Inflammatory macrophage (primary cell): Measurements from ENCODE around the gene NPDC1.
A peak's percentile ranks its signal among the peaks of the same experiment; 100 is the strongest.

Experiments
- DNase-seq, 2 donors: peaks; one replicate each; pipeline ENCODE4 v3.0.0-alpha.2; 2020 to 2022

NPDC1 gene

DNA sequence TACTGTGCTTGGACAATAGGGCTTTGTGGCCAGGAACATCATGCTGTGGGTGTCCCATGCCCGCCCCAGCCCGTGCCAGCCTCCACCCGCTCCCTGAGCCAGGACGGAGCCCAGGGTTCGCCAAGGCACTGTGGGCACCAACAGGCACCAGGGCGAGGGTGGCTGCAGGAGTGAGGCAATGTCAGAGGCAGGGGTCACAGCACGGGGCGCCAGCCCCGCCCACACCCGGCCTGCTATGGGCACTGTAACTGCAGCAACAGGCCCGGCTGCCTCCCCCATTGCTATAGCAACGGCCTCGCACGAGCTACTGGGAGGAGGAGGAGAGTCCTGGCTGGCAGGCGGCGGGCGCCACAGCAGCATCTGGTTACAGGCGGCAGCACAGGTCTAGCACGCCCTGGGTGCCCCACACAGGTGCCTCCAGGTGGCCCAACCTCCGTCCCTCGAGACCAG is 20.4 kb downstream of the NPDC1 start:
- no peak for DNase-seq

DNA sequence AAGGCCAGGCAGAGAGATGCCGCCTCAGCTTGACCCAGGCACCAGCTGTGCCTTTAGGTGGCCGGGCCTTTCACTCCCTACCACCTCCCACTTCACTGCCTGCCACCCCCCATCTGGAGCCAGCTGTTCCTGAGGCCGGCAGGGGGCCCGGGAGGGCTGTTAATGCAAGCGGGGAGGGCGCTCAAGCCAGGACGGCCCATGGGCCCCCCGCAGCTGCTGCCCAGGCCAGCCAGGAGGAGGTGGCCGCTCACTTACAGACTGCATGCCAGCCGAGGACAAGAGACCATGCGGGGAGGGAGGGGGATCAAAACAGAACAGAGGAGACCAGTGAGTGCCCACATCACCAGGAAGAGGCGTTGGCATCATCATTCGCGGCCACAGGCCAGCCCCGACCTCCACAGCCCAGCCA is 22.4 kb downstream of the NPDC1 start:
- no peak for DNase-seq

DNA sequence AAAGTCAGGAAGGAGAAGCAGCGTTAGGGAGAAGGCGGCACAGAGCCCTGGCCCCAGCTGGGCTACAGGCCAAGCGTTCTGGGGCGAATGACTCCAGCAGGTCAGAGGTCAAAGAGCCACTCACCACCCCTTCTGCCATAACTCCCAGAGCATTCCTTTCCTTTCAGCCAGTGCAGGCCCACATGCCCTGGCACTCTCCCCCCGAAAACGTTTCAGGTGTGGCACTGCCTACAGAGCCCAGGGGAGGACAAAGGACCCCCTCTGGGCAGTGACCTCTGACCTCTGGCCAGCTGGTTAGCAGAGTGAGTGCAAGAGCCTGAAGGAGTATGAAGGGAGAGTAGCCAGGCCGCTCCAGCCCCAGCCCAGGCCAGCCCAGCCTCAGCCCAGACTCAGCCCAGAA is 22.8 kb downstream of the NPDC1 start:
- no peak for DNase-seq

DNA sequence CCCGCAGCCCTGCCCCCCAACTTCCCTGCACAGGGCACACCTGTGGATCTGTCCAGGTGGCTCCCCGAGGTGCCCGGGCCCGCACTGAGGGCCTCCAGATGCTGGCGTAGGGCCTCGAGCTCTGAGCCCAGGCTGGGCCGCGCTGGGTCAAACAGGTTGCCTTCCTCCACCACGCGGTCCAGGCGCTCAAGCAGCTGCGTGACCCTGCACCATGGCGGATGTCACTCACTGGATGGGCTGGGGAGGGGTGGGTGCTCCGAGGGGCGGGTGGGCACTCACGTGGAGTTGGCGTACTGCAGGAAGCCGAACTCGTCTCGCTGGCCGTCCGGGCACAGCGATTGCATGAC is 23.3 kb downstream of the NPDC1 start:
- no peak for DNase-seq

DNA sequence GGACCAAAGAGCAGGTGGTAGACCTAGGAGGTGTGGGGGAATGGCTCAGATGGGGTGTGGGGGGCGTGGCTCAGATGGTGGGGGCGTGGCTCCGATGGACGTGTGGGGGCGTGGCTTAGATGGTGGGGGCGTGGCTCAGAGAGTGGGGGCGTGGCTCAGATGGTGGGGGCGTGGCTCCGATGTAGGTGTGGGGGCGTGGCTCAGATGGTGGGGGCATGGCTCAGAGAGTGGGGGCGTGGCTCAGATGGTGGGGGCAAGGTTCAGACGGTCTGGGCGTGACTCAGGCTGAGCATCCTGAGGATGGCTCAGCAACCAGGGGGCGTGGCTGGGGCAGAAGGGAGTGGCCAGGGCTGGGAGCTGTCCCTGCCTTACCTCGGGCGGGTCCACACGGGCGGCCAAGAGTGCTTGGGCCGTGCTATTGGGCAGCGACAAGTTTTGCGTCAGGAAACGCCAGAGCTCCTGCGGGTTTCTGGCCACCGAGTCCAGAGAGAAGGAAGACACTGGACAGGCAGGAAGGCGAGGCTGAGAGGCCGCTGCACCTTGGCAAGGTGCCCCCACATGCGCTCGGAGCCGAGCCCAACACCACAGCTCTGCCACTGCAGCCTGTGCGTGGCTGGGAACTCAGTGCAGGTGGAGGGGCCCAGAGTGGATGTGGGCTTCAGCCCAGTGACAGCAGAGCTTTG is 23.9 kb downstream of the NPDC1 start:
- DNase-seq = peak; percentile 78 to 82

DNA sequence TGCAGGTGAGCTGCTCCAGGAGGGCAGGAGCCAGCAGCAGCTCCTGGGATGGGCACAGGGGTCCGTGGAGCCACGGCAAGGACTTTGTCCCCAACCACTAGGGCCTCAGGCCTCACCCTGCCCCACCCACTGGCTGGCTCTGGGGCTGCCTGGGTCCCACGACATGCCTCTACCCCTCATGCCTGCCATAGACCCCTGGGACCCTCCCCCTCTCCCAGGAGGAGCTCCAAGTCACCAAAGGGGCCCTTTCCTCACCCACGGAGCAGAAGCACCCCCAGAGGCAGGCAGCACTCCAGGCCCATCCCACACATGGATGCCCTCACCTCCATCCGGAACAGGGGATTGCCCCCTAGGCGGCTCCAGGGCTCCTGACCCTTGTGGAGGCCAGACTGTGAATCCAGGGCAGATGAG is 24.4 kb downstream of the NPDC1 start:
- DNase-seq = no peak

DNA sequence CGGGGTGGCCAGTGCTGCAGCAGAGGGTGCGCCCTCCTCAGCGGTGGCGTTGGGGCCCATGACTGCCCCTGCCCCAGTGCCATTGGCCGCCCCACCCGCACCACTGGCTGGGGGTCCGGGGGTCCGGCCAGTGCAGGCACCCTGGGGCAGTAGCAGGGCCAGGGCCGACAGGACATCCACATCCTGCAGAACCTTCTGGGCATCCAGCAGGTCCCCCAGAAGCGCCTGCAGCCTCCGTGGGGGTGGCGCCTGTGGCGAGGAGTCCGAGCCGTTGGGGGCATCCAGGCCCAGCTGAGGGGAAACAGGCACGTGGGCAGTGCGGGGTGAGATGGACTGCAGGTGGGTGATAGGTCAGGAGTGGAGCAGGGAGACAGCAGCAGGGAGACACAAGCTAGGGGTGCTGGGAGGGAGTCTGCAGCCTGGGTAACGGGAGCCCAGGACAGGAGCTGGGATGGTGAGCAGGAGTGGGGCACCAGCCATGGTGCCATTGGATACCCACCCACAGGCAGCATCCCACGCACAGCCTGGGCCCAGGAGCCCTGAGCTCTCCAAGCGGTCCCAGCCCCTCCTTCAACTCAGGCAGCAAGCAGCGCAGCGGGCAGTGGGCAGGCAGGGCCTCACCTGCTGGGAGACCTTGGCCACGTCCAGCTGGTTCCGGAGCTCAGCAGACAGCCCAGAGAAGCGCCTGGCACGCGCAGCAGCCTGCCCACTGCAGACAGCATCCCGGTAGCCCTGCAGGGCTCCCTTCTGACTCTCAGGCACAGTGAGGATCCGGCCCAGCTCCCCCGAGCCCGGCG is 25.0 kb downstream of the NPDC1 start:
- DNase-seq = no peak

DNA sequence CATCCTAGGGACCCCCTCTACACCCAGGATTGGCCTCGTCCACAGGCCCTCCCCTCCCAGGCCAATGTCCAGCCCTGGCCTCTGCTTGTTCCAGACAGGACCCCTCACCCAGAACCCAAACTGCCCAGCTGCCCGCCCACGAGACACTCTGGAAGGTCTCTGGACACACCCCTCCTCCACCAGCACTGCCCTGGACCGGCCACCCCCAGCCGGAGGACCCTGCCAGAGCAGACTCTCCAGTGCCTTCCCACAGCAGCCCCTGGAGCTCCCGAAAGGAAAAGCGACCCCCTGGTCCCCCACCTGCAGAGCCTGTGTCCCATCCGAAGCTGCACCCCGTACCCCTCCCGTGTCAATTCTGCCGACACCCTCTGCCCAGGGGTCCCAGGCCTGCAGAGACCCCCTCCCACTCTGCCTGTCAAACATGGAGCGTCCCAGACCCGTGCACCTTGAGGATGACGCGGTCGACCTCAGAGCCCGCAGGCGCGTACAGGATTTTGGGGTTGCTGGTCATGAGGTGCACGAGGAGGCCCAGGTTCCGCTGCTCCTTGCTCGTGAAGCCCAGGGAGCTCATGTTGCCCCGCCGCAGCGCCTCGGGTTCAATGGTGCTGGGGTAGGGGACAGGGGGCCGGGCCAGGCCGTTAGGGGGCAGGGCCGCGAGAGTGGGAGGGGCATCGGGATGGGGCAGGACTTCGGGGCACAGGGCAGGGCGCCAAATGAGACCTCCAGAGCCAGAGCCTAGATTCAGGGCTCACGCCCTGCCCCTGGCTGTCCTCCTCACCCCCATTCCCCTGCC is 25.9 kb downstream of the NPDC1 start:
- no peak for DNase-seq

DNA sequence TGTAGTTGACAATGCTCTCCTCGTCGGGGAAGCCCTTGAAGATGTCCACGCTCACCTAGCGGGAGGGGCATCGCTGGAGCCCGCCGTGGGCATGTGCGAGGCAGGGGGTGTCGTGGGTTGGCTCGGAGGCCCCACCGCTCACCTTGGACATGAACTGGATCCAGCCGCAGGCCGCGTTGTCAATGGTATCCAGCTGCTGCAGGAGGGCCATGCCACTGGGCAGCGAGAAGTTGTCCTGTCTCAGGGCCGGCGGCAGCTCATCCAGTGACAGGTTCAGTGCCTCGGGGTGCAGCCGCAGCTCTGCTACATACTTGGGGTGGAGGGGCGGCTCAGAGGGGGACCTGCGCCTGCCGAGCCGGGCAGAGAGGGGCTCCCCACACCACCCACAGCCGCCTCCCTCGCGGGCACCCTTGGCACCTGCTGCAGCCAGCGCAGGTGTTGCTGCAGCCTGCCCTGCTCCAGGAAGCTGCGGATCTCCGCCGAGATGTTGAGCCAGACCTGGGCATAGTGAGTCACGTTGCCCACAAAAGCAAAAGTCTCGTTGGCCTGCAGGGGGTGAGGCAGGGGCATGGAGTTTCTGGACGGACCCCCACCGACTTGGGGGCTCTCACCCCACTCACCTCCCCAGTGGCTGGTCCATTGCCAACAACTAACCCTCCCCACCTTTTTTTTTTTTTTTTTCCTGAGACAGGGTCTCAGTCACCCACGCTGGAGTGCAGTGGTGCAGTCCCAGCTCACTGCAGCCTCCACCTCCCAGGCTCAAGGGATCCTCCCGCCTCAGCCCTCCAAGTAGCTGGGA is 27.0 kb downstream of the NPDC1 start:
- no peak for DNase-seq

DNA sequence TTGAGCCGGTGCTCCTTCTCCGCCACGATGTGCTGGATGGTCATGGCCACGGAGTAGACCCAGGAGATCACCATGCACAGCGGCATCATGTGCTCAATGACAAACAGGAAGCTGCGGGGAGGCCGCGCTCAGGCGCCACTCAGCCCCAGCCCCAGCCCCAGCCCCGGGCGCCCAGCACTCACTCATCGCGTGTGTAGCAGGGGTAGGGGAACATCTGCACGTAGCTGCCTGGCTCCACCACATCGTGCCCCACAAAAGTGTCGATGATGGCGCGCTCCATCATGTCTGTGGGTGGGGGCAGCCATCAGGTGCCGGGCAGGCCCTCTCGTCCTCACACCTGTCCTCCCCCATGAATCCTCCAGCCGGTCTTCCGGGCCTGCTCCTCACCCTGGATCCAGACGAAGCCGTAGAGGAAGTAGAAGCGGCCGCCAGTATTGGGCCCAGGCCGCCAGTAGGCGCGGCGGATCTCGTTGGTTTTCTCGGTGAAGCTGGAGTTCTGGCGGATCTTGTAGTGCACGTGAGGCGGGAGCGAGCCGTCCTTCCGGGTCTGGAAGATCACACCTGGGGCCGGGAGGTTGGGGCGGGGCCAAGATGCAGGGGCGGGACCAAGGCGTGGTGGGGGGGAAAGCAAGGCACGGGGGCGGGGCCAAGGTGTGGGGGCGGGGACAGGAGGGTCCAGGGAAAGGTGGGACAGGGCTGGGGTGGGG is 28.0 kb downstream of the NPDC1 start:
- DNase-seq = no peak

DNA sequence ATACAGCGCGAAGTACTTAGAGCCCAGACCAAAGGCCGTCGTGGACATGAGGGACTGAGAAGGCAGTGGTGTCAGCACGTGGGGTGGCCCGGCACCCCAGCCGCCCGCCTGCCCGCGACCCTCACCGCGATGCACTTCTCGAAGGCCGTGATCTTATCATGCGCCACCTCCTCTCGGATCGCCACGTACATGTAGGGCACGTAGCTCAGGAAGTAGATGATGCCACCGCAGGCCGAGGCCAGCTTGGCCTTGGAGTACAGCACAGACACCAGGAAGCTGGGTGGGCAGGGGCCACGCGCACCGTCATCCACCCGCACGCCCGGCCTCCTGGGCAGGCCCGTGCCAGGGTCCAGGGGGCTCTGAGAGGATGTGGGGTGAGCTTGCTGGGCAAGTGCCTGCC is 28.9 kb downstream of the NPDC1 start:
- DNase-seq = no peak

DNA sequence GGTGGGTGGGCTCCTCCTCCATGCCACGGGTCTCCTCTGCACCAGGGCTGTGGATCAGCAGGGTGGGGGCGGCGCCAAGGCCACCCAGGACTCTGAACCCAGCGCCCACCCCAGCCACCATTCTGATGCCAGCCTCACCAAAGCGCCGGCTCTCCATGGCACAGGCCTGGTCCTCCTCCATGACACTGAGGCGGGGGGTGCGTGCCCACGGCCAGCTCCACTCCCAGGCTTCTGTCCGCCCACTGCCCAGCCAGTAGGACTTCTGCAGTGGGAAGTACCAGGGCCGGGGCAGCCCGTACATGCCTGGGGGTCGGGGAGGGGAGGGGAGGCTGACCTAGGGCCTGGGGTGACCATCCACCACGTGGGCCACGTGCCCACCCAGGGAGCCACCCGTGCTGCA is 29.5 kb downstream of the NPDC1 start:
- no peak for DNase-seq

DNA sequence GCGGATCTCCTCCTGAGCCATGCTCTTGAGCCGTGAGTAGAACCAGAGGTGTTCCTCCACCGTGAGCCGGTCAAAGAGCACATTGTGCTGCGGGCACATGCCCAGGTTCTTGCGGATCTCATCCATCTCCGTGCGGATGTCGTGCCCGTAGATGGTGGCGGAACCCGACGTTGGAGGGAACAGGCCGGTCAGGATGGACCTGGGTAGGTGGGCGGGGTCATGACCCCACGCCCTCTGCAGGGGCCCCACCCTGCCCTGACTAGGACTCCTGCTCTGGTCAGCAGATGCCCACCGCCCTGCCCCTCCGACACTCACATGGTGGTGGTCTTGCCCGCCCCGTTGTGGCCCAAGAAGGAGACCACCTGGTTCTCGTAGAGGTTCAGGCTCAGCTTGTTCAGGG is 30.0 kb downstream of the NPDC1 start:
- no peak for DNase-seq

DNA sequence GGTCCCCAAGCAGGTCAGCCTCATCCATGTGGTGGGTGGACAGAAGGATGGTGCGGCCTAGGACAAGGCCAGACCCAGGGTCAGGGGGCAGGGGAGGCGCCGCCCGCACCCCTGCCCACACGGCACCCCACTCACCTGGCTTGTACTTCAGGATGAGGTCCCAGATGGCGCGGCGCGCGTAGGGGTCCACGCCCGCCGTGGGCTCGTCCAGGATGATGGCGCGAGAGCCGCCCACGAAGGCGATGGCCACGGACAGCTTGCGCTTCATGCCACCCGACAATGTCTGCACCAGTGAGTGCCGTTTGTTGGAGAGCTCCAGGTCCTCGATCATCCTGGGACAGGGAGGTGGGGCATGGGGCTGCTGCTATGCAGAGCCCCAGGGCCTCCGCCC is 30.4 kb downstream of the NPDC1 start:
- DNase-seq = no peak

DNA sequence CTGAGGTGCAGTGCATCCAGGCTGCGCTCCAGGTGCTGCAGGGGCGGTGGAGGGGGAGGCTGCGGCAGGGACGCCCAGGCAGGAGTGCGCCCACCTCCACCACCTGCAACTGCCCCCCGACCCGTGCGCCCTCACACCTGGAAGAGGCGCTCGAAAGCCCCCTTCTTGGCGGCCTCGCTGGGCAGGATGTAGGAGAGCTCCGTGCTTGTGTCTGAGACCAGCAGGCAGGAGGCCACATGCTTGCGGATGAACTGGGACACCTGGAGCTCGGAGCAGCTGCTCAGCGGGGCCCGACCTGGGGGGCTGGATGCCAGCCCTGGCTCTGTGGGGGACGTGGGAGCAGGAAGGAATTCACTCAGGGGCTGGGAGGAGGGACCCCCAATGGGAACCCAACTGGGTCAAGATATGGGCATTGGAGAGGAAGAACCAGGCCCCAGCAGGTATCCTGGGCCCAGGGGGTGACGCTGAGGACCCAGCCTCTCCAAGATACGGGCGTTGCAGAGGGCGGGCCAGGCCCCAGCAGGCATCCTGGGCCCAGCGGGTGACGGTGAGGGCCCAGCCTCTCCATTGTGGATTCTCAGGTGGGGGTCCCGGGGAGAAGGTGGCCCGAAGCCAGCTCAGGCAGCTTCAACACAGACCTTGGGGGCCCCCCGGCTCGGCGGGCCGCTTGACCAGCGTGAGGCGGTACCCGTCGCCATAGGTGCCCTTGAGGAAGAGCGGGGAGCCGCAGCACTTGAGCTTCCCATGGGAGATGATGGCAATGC is 31.0 kb downstream of the NPDC1 start:
- DNase-seq = no peak

DNA sequence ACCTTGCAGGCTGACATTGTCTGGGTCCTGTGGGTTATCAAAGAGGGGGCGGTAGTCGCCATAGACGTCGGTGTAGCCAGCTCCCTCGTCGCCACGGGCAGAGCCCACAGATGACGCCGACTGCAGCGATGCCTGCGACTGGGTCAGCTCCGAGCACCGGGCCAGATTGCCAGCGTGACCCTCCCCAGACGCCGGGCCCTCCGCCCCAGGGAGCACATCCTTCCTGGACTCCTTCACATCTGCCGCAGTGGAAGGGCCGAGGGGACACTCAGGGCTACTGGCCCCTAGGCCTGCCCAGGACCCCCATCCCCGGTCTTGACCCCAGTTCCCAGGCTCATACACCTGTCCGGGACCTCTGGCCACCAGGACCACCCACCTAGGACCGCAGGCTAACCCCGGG is 31.8 kb downstream of the NPDC1 start:
- DNase-seq = no peak

DNA sequence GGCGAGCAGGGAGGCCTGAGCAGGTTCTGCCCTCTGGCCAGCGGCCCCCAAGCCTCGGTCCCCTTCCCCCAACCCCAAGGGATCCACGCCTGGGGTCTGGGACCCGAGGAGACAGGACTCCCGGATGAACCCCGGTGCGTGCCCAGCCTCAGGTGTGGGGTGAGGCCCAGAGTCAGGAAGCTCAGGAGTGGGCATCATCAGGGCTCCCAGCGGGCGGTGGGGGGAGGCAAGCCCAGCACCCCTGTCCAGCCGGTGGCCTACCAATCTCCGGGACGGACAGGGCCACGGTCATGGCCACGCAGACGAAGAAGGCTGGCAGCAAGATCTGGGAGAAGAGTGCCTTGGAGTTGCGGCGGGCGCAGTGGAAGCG is 32.4 kb downstream of the NPDC1 start:
- DNase-seq = no peak

DNA sequence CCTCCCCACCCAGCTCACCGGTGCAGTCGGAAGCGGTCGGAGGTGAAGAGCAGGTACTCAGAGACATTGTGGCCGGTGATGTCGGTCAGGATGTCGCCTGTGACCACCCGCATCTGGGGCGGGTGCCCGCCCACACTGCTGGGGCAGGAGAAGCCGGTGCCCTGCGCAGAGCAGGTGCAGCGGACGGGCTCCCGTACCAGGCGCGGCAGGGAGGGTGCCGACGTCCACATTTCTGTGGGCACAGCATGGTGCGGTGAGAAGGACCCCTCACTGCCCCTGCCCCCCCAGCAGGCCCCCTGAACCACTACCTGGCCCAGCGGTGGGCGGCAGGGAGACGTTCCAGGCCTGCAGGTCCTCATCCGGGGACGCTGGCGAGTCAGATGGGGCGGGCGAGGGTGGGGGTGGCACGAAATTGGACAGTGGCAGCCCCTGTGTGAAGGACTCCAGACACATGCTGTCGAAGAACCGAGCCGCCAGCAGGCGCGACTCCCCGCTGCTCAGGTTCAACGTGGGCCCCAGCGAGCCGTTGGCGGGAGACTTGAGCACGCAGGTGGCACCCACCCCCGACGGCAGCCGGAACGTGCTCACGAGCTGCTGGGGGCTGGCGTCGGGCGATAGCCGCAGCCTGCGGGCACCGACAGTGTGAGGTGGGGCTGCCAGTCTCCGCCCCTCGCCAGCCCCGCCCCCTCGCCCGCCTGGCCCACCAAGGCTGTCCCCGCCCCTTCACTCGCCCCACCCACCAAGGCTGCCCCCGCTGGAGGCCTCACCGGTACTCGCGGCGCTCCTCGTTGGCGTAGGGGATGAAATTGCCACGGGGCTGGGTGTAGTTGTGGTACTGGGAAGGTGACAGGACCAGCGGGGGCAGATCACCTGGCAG is 33.0 kb downstream of the NPDC1 start:
- DNase-seq = no peak

DNA sequence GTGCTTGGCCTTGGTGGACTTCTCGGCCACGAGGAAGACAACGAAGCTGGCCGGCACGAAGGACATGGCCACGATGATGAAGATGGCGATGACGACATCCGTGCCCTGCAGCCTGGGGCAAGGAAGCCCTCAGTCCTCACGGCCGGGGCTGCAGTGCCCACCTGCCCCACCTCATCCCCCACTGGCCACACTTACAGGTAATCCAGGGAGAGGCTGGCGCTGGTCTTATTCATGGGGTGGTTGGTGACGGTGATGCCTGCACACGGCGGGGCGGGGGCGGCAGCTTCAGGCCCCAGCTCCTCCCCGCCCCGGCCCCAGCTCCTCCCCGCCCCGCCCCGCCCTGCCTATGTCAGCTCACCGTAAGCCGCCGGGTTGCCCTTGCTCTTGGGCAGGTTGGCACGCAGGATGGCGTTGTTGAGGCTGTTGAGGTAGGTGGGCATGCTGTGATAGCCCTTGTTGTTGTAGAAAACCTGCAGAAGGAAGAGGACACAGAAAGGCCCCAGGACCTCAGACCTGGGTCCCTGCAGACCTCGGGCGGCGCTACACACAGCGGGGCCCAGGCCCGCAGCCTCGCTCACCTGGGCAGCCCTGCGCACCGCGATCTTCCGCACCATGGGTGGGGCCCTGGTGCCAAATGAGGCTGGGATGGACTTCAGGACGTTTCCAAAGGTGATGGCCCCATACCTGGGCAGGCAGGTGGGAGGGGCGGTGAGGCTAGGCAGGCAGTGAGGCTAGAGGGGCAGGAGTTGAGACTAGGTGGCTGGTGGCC is 33.9 kb downstream of the NPDC1 start:
- DNase-seq = no peak

DNA sequence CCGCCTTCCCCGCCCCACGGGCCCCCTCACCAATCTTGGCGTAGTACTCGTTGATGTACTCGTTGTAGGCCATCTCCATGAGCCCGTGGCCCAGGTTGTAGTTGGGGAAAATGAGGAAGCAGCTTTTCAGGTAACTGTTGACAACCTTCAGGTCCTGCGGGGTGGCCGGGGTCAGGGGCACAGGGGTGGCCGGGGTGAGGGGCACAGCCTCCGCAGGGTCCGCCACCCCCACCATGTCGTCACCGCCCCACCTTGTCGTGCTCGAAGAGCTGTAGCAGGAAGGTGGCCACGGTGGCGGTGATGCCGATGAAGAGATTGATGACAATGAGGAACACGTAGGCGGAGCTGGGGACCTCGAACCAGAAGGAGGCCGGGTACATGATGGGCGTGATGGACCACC is 34.8 kb downstream of the NPDC1 start:
- DNase-seq = no peak
